HUES48 (cell line): Measurements from ENCODE around the gene LAX1.

ENCODE experiments used
- H3K27ac ChIP-seq: one replicate; pipeline ENCODE4 v1.7.0; 2013; ENCODE audit warnings: low read depth, low read length, inconsistent platforms
- H3K27me3 ChIP-seq: 2 replicates; pipeline ENCODE4 v1.6.1; 2013; ENCODE audit warnings: mild to moderate bottlenecking, low read length; ENCODE audit not compliant: control insufficient read depth, insufficient read depth
- H3K36me3 ChIP-seq: 2 replicates; pipeline ENCODE4 v1.6.1; 2013; ENCODE audit warnings: low read length; ENCODE audit not compliant: control insufficient read depth, insufficient read depth
- H3K4me1 ChIP-seq: 2 replicates; pipeline ENCODE4 v1.6.1; 2013; ENCODE audit warnings: mild to moderate bottlenecking, low read length; ENCODE audit not compliant: control insufficient read depth, insufficient read depth
- H3K4me3 ChIP-seq: 2 replicates; pipeline ENCODE4 v1.5.1; 2013; ENCODE audit warnings: mild to moderate bottlenecking, low read depth, low read length
- H3K9ac ChIP-seq: 2 replicates; pipeline ENCODE4 v1.6.1; 2013; ENCODE audit warnings: mild to moderate bottlenecking, low read depth, low read length, moderate library complexity
- H3K9me3 ChIP-seq: 2 replicates; pipeline ENCODE4 v1.6.1; 2013; ENCODE audit warnings: low read length; ENCODE audit not compliant: control insufficient read depth, insufficient read depth

LAX1 gene

GRCh38 chr1:203818399-203818798, 53.4 kb downstream of the LAX1 start:
- Histone ChIP-seq H3K4me3 (no peak overlapping the region), H3K36me3 (peaks cover 88% of the 10 kb centered on the region), H3K27me3 (no peaks in the 10 kb centered on the region), H3K9ac (no peak overlapping the region), H3K9me3 (no peaks in the 10 kb centered on the region), H3K4me1 (no peaks in the 10 kb centered on the region), H3K27ac (no peak overlapping the region)

- Histone ChIP-seq H3K27ac (no peak overlapping the region), H3K4me3 (no peak overlapping the region), H3K27me3 (no peaks in the 10 kb centered on the region), H3K36me3 (peaks cover 85% of the 10 kb centered on the region), H3K9me3 (no peaks in the 10 kb centered on the region), H3K9ac (no peak overlapping the region), H3K4me1 (no peaks in the 10 kb centered on the region)
Measured at GRCh38 chr1:203823306-203823705, 58.3 kb downstream of the LAX1 start.
